K562 (cell line): Measurements from ENCODE around the gene GGTLC2. TPM values are rescaled to one million over a fixed set of nuclear protein-coding genes. Genes with fewer than 3 reads are reported as not detected.
"Not testable (repeated sequence)": the region's sequence is repeated elsewhere in the genome, so short reads cannot be mapped to it uniquely, and the experiment has no call there.

Experiments
- ATAC-seq: fragments of 200-7000 bp; cut with Tn5 transposase; 3 replicates; pipeline ENCODE4 v1.9.1; 2020; ENCODE audit warnings: moderate library complexity
- BruUV-seq: library from RNA; stranded (reverse); fragments of 400-500 nt; replicated peaks from 2 replicates; lab custom pipeline; 2021; lab: Mats Ljungman, UMichigan
- CTCF ChIA-PET: fragments of 300-600 bp; formaldehyde crosslinking; extraction: SDS; loops from one replicate; lab custom pipeline; 2021; ENCODE audit warnings: low intra/inter-chr PET ratio; lab: Yijun Ruan, JAX
- POLR2A ChIA-PET: fragments of 300-600, 350-650 bp; sonication (Branson Sonifier 250); formaldehyde crosslinking; extraction: SDS; loops from one replicate; lab custom pipeline; 2021; ENCODE audit warnings: antibody characterized with exemption, inconsistent platforms; lab: Yijun Ruan, JAX
- DNase-seq, 4 experiments: peaks; one replicate each; pipeline versions ENCODE4 v3.0.0 to v3.0.0-alpha.2; 2011 to 2018; ENCODE audit warnings: low spot score in 3 of 4, mixed read lengths in 3 of 4; ENCODE audit errors: extremely low read depth in 1 of 4
- FAIRE-seq: peaks from 2 replicates; lab custom pipeline; 2011; peaks lifted over from hg19 to GRCh38; lab: Jason Lieb, UNC
- H2AFZ ChIP-seq: 2 replicates; pipeline ENCODE4 v1.6.0; 2011; ENCODE audit warnings: low read depth, low read length, control low read depth, inconsistent platforms
- H3K27ac ChIP-seq: fragments of 200-600 bp; 3 replicates; pipeline ENCODE4 v1.8.0; 2011; ENCODE audit warnings: low read depth, mild to moderate bottlenecking, control low read depth, inconsistent platforms, low read length, moderate library complexity, mixed read lengths; ENCODE audit errors: extremely low read depth
- H3K27me3 ChIP-seq, 2 experiments: fragments of 300-600 bp in 1 of 2; 2 replicates in 1 of 2; 3 replicates in 1 of 2; pipeline versions ENCODE4 v1.6.0 to v1.8.0; 2011; ENCODE audit warnings: inconsistent platforms in 2 of 2, low read length in 2 of 2, mild to moderate bottlenecking in 1 of 2, mixed read lengths in 1 of 2, moderate library complexity in 1 of 2; ENCODE audit not compliant: control insufficient read depth in 2 of 2, insufficient read depth in 2 of 2
- H3K36me3 ChIP-seq: fragments of 300-600 bp; 3 replicates; pipeline ENCODE4 v1.8.0; 2011; ENCODE audit warnings: mild to moderate bottlenecking, low read length, inconsistent platforms; ENCODE audit not compliant: control insufficient read depth, insufficient read depth
- H3K4me1 ChIP-seq, 2 experiments: fragments of 200-600 bp in 1 of 2; replicated peaks in 1 of 2; 2 replicates in 1 of 2; 3 replicates in 1 of 2; pipeline versions ENCODE4 v1.5.1 to v1.8.0; 2011; ENCODE audit warnings: inconsistent platforms in 2 of 2, low read length in 2 of 2, mild to moderate bottlenecking in 1 of 2, mixed read lengths in 1 of 2, moderate library complexity in 1 of 2; ENCODE audit not compliant: control insufficient read depth in 2 of 2, insufficient read depth in 2 of 2
- H3K4me2 ChIP-seq: 2 replicates; pipeline ENCODE4 v1.6.1; 2011; ENCODE audit warnings: low read length, control low read depth, inconsistent platforms, mixed read lengths; ENCODE audit not compliant: insufficient read depth
- H3K4me3 ChIP-seq: fragments of 200-600 bp; sonication (generic), shearing (Covaris generic); 2 replicates; pipeline ENCODE4 v1.5.1; 2016; ENCODE audit warnings: control low read depth, inconsistent platforms
- H3K79me2 ChIP-seq: fragments of 200-600 bp; 3 replicates; pipeline ENCODE4 v1.8.0; 2011; ENCODE audit warnings: low read length, inconsistent platforms; ENCODE audit not compliant: control insufficient read depth, insufficient read depth
- H3K9ac ChIP-seq, 2 experiments: 2 replicates each; pipeline versions ENCODE4 v1.6.0 to v1.6.1; 2011; ENCODE audit warnings: low read depth in 2 of 2, low read length in 2 of 2, control low read depth in 1 of 2, inconsistent platforms in 1 of 2, mild to moderate bottlenecking in 1 of 2, mixed read lengths in 1 of 2; ENCODE audit not compliant: insufficient read depth in 1 of 2
- H3K9me1 ChIP-seq: one replicate; pipeline ENCODE4 v1.6.0; 2011; ENCODE audit warnings: inconsistent platforms, mild to moderate bottlenecking, low read length, moderate library complexity; ENCODE audit not compliant: control insufficient read depth, insufficient read depth
- H3K9me3 ChIP-seq: replicated peaks from 2 replicates; pipeline ENCODE4 v1.5.1; 2011; ENCODE audit warnings: low read depth, low read length, inconsistent platforms; ENCODE audit not compliant: control insufficient read depth, insufficient read depth
- H4K20me1 ChIP-seq: replicated peaks from 2 replicates; pipeline ENCODE4 v1.6.1; 2011; ENCODE audit warnings: low read length, inconsistent platforms, mixed read lengths; ENCODE audit not compliant: control insufficient read depth, insufficient read depth
- BHLHE40 ChIP-seq: IDR thresholded peaks from 2 replicates; pipeline ENCODE4 v1.6.1; 2011; ENCODE audit warnings: low read length, improper control_type of control experiment
- MAZ ChIP-seq, 2 experiments: fragments of 450-650 bp in 1 of 2; sonication (generic) in 1 of 2; formaldehyde crosslinking; IDR thresholded peaks in 1 of 2; conservative IDR thresholded peaks in 1 of 2; 2 replicates each; pipeline versions ENCODE4 v1.4.0 to v1.5.0; 2020; ENCODE audit warnings: mild to moderate bottlenecking in 1 of 2, missing genetic modification reagents in 1 of 2
- NFE2 ChIP-seq: IDR thresholded peaks from 2 replicates; pipeline ENCODE4 v1.6.1; 2014; ENCODE audit warnings: antibody characterized with exemption, low read depth
- RAD21 ChIP-seq, 2 experiments: fragments of 250-450 bp in 1 of 2; fragments of 450-650 bp in 1 of 2; sonication (Bioruptor Pico) in 1 of 2; formaldehyde crosslinking in 1 of 2; IDR thresholded peaks in 1 of 2; conservative IDR thresholded peaks in 1 of 2; 2 replicates each; pipeline versions ENCODE4 v1.4.0 to v1.8.0; 2020 to 2022; ENCODE audit warnings: mild to moderate bottlenecking in 2 of 2, moderate library complexity in 1 of 2
- VEZF1 ChIP-seq: fragments of 200-800 bp; sonication (Bioruptor generic); IDR thresholded peaks from 2 replicates; pipeline ENCODE4 v1.6.1; 2017; ENCODE audit warnings: missing genetic modification characterization, missing compliant biosample characterization
- WGBS: fragments of 100-300 bp; shearing (Covaris generic); methylation state at CpG from one replicate; pipeline ENCODE4 v1.1.6; 2016; ENCODE audit warnings: low coverage, mixed read lengths; ENCODE audit not compliant: insufficient coverage; ENCODE audit errors: missing lambda C conversion rate; 5-methylcytosine and 5-hydroxymethylcytosine counted together
- in situ Hi-C: fragments of 300-500 bp; cut with MboI; formaldehyde crosslinking; loops from 4 replicates; pipeline ENCODE4 v1.15.0; 2018; ENCODE audit warnings: inconsistent platforms, mixed read lengths
- intact Hi-C: fragments of 100-400 bp; cut with micrococcal nuclease; formaldehyde crosslinking; loops from 2 replicates; pipeline ENCODE4 v1.14.2; 2022
- polyA plus RNA-seq, 8 experiments: library from polyadenylated mRNA; depleted of rRNA in 4 of 8; stranded (reverse) in 5 of 8; unstranded in 3 of 8; fragments of >200 nt; fragmentation: Nextera tagmentation in 2 of 8; fragmentation: Illumina TruSeq in 1 of 8; extraction: Ambion mirVana in 2 of 8; extraction: Trizol in 1 of 8; gene quantifications; 2 replicates each; pipeline versions ENCODE4 v1.2.1 to v1.2.3, GENCODE V29; 2011 to 2014; ENCODE audit warnings: inconsistent platforms in 1 of 8, missing spikeins in 1 of 8
- total RNA-seq, 7 experiments: library from RNA; depleted of rRNA in 6 of 7; stranded (reverse); fragments of >200 nt in 6 of 7; fragmentation: Illumina TruSeq in 2 of 7; extraction: Trizol in 2 of 7; gene quantifications; 2 replicates each; pipeline versions ENCODE4 v1.2.1 to v1.2.3, GENCODE V29; 2011 to 2021; ENCODE audit warnings: low replicate concordance in 1 of 7
- TF ChIP-seq, protein P1 (sequence below), 3 experiments: IDR thresholded peaks in 2 of 3; conservative IDR thresholded peaks in 1 of 3; 2 replicates each; pipeline ENCODE4 v1.5.1; 2011 to 2012; ENCODE audit warnings: low read length in 3 of 3, mild to moderate bottlenecking in 3 of 3, control low read depth in 2 of 3, improper control_type of control experiment in 1 of 3, inconsistent platforms in 1 of 3, low read depth in 1 of 3, mixed read lengths in 1 of 3, moderate library complexity in 1 of 3; ENCODE audit not compliant: insufficient read depth in 2 of 3

The GGTLC2 gene
- total and polyA plus RNA-seq, 9 of the 15 experiments (the other 6 are each of a cell fraction or from before 2014, with no cell fraction given), result not detected

DNA sequence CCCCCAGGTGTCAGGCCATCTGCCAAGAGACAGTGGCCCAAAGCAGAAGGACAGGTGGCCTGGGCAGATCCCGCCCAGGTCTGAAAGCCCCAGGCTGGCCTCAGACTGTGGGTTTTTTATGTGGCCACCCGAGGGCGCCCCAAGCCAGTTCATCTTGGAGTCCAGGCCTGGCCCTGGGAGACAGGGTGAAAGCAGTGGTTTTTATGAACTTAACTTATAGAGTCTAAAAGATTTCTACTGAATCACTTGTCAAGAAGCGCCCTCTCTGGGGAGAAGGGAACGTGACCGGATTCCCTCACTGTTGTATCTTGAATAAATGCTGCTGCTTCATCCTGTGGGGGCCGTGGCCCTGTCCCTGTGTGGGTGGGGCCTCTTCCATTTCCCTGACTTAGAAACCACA lies 8.2 kb upstream of the GGTLC2 start:
- 6% methylated on average over 5 of the region's 7 CpGs for WGBS
- H3K9ac ChIP-seq, H3K9me3 ChIP-seq, H3K27ac ChIP-seq, H3K36me3 ChIP-seq, intact Hi-C loops: not testable (repeated sequence)
- TF ChIP-seq BHLHE40 (0 out of 2 replicates have a peak, but pooled peaks have one; percentile 8), NFE2 (peak; percentile 66), RAD21 (CRISPR knock-in tag; conservative IDR thresholded peaks at IDR 0.05 in 1 of 2, IDR thresholded peaks at IDR 0.05 in 1 of 2) (peak in 1 of 2 experiments; percentile 12; a peak in 1 of 4 replicates), MAZ (CRISPR knock-in tag; conservative IDR thresholded peaks at IDR 0.05 in 1 of 2, IDR thresholded peaks at IDR 0.05 in 1 of 2) (peak in 1 of 2 experiments; percentile 70; a peak in 2 of 4 replicates), VEZF1 (0 out of 2 replicates have a peak, but pooled peaks have one; percentile 17)
- TF ChIP-seq, protein P1, sequence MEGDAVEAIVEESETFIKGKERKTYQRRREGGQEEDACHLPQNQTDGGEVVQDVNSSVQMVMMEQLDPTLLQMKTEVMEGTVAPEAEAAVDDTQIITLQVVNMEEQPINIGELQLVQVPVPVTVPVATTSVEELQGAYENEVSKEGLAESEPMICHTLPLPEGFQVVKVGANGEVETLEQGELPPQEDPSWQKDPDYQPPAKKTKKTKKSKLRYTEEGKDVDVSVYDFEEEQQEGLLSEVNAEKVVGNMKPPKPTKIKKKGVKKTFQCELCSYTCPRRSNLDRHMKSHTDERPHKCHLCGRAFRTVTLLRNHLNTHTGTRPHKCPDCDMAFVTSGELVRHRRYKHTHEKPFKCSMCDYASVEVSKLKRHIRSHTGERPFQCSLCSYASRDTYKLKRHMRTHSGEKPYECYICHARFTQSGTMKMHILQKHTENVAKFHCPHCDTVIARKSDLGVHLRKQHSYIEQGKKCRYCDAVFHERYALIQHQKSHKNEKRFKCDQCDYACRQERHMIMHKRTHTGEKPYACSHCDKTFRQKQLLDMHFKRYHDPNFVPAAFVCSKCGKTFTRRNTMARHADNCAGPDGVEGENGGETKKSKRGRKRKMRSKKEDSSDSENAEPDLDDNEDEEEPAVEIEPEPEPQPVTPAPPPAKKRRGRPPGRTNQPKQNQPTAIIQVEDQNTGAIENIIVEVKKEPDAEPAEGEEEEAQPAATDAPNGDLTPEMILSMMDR (IDR thresholded peaks at IDR 0.05 in 2 of 3, conservative IDR thresholded peaks at IDR 0.05 in 1 of 3; ENCODE audit: insufficient read depth in 2 of 3, low read depth in 1 of 3, low read length in 3 of 3), result peak; percentile 41 to 50 (median 48); a peak in 4 of 6 replicates
- TF ChIP-seq, all 486 proteins: peak for 6; not testable (repeated sequence) for 480
- FAIRE-seq, CTCF ChIA-PET, in situ Hi-C loops, H3K79me2 ChIP-seq, H2AFZ ChIP-seq, H3K4me3 ChIP-seq, H3K4me1 ChIP-seq, POLR2A ChIA-PET, H3K9me1 ChIP-seq, H4K20me1 ChIP-seq, BruUV-seq, ATAC-seq: not testable (repeated sequence)
- Histone ChIP-seq H3K27me3 (peaks cover 2 to 28% of the 10 kb centered on the region in 2 experiments; a peak in 3 of 5 replicates), H3K4me2 (peak overlapping the region; percentile 34; the same call in 1 of the 2 replicates)
- peak in 1 of 4 experiments; percentile 50 for DNase-seq
